Endodermal cell (in vitro differentiated cells): ENCODE data around the gene PRDM5. TPM values are rescaled to one million over a fixed set of nuclear protein-coding genes. Genes with fewer than 3 reads are reported as not detected.

ENCODE experiments used
- DNase-seq: peaks from one replicate; pipeline ENCODE4 v3.0.0-alpha.2; 2017
- H3K27ac ChIP-seq: 2 replicates; pipeline ENCODE4 v1.5.1; 2013; ENCODE audit warnings: mild to moderate bottlenecking, low read depth, low read length, moderate library complexity
- H3K27me3 ChIP-seq: 2 replicates; pipeline ENCODE4 v1.6.1; 2013; ENCODE audit warnings: mild to moderate bottlenecking, low read length, moderate library complexity; ENCODE audit not compliant: insufficient read depth, control insufficient read depth, poor library complexity, severe bottlenecking
- H3K36me3 ChIP-seq: 2 replicates; pipeline ENCODE4 v1.7.0; 2013; ENCODE audit warnings: mild to moderate bottlenecking, low read length, moderate library complexity; ENCODE audit not compliant: control insufficient read depth, insufficient read depth
- H3K4me1 ChIP-seq: one replicate; pipeline ENCODE4 v1.7.0; 2013; ENCODE audit warnings: low read length; ENCODE audit not compliant: control insufficient read depth, insufficient read depth
- H3K4me3 ChIP-seq: 2 replicates; pipeline ENCODE4 v1.5.1; 2013; ENCODE audit warnings: mild to moderate bottlenecking, low read length, moderate library complexity
- H3K9ac ChIP-seq: 2 replicates; pipeline ENCODE4 v1.6.1; 2013; ENCODE audit warnings: mild to moderate bottlenecking, low read length, moderate library complexity; ENCODE audit not compliant: poor library complexity, severe bottlenecking; ENCODE audit errors: extremely low read depth
- H3K9me3 ChIP-seq: 2 replicates; pipeline ENCODE4 v1.6.1; 2013; ENCODE audit warnings: mild to moderate bottlenecking, low read length, moderate library complexity; ENCODE audit not compliant: control insufficient read depth
- H3K27ac Mint-ChIP-seq: 2 replicates; pipeline ENCODE4 v1.8.0; 2020; ENCODE audit warnings: mixed read lengths
- H3K27me3 Mint-ChIP-seq: 2 replicates; pipeline ENCODE4 v1.8.0; 2021; ENCODE audit warnings: mild to moderate bottlenecking, mixed read lengths; ENCODE audit not compliant: insufficient read depth
- H3K36me3 Mint-ChIP-seq: 2 replicates; pipeline ENCODE4 v1.8.0; 2020; ENCODE audit warnings: low read depth, mixed read lengths
- H3K4me1 Mint-ChIP-seq: 2 replicates; pipeline ENCODE4 v1.8.0; 2020; ENCODE audit warnings: mixed read lengths
- H3K4me3 Mint-ChIP-seq: 2 replicates; pipeline ENCODE4 v1.8.0; 2020; ENCODE audit warnings: mild to moderate bottlenecking, moderate library complexity, mixed read lengths
- H3K9me3 Mint-ChIP-seq: 2 replicates; pipeline ENCODE4 v1.8.0; 2020; ENCODE audit warnings: mild to moderate bottlenecking, mixed read lengths
- WGBS, 2 experiments: methylation state at CpG; one replicate each; pipeline versions ENCODE4 v1.1.5 to v1.1.7; 2013; ENCODE audit warnings: missing lambda C conversion rate in 2 of 2, mixed read lengths in 1 of 2; ENCODE audit not compliant: insufficient coverage in 1 of 2, insufficient read length in 1 of 2; 5-methylcytosine and 5-hydroxymethylcytosine counted together
- total RNA-seq, 2 donors: library from RNA; stranded (reverse); fragmentation: NEBNext Ultra II Directional in 1 of 2; extraction: Animal tissue kit (Norgen Biotek cat#: 25700) in 1 of 2; gene quantifications; 2 replicates in 1 of 2; 3 replicates in 1 of 2; pipeline ENCODE4 v1.2.1, GENCODE V29; 2021
- TF ChIP-seq, protein P1 (sequence below): fragments of 200-600 bp; sonication (generic); conservative IDR thresholded peaks from 2 replicates; pipeline ENCODE4 v1.5.0; 2021; ENCODE audit warnings: antibody characterized with exemption, mild to moderate bottlenecking

Gene PRDM5
- total RNA-seq, 2 donors from 2014 or later, result 18.3 to 19.1 TPM

DNA sequence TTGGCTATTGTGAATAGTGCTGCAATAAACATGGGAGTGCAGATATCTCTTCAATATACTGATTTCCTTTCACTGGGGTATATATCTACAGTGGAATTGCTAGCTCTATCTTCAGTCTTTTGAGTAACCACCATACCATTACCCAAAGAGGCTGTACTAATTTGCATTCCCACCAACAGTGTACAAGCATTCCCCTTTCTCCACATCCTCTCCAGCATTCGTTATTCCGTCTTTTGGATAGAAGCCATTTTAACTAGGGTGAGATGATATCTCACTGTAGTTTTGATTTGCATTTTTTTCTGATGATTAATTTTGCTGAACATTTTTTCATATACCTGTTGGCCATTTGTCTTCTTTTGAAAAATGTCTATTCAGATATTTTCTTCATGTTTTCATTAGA, 110.3 kb downstream of the PRDM5 start:
- no peaks in the 10 kb centered on the region for H3K4me1 ChIP-seq
- DNase-seq, result no peak
- no peak overlapping the region for H3K27ac ChIP-seq
- Mint-ChIP-seq H3K4me3 (no peak overlapping the region), H3K4me1 (no peaks in the 10 kb centered on the region), H3K27ac (no peak overlapping the region), H3K9me3 (peaks cover 16% of the 10 kb centered on the region), H3K36me3 (peaks cover 22% of the 10 kb centered on the region), H3K27me3 (no peaks in the 10 kb centered on the region)
- no peak overlapping the region for H3K9ac ChIP-seq
- H3K4me3 ChIP-seq, result no peak overlapping the region
- H3K27me3 ChIP-seq, result no peaks in the 10 kb centered on the region
- H3K36me3 ChIP-seq, result no peaks in the 10 kb centered on the region
- H3K9me3 ChIP-seq, result peaks cover 10% of the 10 kb centered on the region
- WGBS, 2 experiments, result 86% methylated on average over 1 of the region's 2 CpGs; no CpG with 5 or more reads in 1 of the 2 experiments
- TF ChIP-seq, protein P1, sequence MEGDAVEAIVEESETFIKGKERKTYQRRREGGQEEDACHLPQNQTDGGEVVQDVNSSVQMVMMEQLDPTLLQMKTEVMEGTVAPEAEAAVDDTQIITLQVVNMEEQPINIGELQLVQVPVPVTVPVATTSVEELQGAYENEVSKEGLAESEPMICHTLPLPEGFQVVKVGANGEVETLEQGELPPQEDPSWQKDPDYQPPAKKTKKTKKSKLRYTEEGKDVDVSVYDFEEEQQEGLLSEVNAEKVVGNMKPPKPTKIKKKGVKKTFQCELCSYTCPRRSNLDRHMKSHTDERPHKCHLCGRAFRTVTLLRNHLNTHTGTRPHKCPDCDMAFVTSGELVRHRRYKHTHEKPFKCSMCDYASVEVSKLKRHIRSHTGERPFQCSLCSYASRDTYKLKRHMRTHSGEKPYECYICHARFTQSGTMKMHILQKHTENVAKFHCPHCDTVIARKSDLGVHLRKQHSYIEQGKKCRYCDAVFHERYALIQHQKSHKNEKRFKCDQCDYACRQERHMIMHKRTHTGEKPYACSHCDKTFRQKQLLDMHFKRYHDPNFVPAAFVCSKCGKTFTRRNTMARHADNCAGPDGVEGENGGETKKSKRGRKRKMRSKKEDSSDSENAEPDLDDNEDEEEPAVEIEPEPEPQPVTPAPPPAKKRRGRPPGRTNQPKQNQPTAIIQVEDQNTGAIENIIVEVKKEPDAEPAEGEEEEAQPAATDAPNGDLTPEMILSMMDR, result no peak

DNA sequence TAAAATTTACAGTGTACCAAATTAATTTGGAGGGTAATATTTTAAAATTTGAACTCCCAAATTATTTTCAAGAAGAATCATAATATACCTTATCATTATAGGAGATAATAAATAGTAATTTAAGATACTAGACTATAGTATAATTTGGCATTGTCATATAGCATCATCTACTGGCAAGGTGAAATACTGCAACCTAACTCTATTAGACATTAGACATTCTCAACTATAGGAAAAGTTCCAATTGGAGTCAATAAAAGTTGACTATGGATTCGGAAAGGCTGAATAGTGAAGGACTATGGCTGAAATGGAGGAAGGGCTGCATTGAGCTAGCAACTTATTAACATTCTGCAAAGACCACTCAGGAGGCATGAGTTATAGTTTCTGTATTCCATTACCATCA, 113.0 kb downstream of the PRDM5 start:
- H3K4me1 Mint-ChIP-seq, result no peaks in the 10 kb centered on the region
- no peak overlapping the region for H3K27ac Mint-ChIP-seq
- Histone ChIP-seq H3K4me3 (no peak overlapping the region), H3K9me3 (peaks cover 10% of the 10 kb centered on the region), H3K27me3 (no peaks in the 10 kb centered on the region), H3K9ac (no peak overlapping the region), H3K27ac (no peak overlapping the region), H3K36me3 (no peaks in the 10 kb centered on the region), H3K4me1 (no peaks in the 10 kb centered on the region)
- H3K36me3 Mint-ChIP-seq, result peaks cover 32% of the 10 kb centered on the region
- peaks cover 28% of the 10 kb centered on the region for H3K9me3 Mint-ChIP-seq
- no peak overlapping the region for H3K4me3 Mint-ChIP-seq
- DNase-seq, result no peak
- H3K27me3 Mint-ChIP-seq, result no peaks in the 10 kb centered on the region
- WGBS, 2 experiments, result 88% methylated on average over 1 of the region's 1 CpG; no CpG with 5 or more reads in 1 of the 2 experiments
- TF ChIP-seq, protein P1, result peak; percentile 65

DNA sequence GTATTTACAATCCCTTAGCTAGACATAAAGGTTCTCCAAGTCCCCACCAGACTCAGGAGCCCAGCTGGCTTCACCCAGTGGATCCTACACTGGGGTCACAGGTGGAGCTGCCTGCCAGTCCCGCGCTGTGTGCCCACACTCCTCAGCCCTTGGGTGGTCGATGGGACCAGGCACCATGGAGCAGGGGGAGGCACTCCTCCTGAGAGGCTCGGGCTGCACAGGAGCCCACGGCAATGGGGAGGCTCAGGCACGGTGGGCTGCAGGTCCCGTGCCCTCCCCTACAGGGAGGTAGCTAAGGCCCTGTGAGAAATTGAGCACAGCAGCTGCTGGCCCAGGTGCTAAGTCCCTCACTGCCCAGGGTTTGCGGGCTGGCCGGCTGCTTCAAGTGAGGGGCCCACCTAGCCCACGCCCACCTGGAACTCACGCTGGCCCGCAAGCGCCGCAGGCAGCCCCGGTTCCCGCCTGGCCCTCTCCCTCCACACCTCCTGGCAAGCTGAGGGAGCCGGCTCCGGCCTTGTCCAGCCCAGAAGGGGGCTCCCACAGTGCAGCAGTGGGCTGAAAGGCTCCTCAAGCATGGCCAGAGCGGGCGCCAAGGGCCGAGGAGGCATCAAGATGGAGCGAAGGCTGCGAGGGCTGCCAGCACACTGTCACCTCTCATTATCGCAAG, 113.9 kb downstream of the PRDM5 start:
- Histone ChIP-seq H3K4me1 (no peaks in the 10 kb centered on the region), H3K4me3 (no peak overlapping the region), H3K9ac (no peak overlapping the region), H3K27me3 (no peaks in the 10 kb centered on the region), H3K27ac (no peak overlapping the region), H3K9me3 (peaks cover 10% of the 10 kb centered on the region), H3K36me3 (no peaks in the 10 kb centered on the region)
- Mint-ChIP-seq H3K4me1 (no peaks in the 10 kb centered on the region), H3K4me3 (no peak overlapping the region), H3K9me3 (peaks cover 28% of the 10 kb centered on the region), H3K27me3 (no peaks in the 10 kb centered on the region), H3K36me3 (peaks cover 32% of the 10 kb centered on the region), H3K27ac (no peak overlapping the region)
- no peak for DNase-seq
- TF ChIP-seq, protein P1, result no peak
- WGBS, 2 experiments, result 93 to 100% methylated on average over 3 to 24 of the region's 24 CpGs
